Measurements from ENCODE around the gene CLK1. TPM values are rescaled to one million over a fixed set of nuclear protein-coding genes. Genes with fewer than 3 reads are reported as not detected.
A peak's percentile ranks its signal among the peaks of the same experiment; 100 is the strongest.

The CLK1 gene
- total RNA-seq, 1 donor from 2014 or later = 63.0 TPM

GRCh38 chr2:200871151-200871550 lies 6.7 kb upstream of the CLK1 start:
- no peak for DNase-seq (ENCODE audit: low read depth)
- TF ChIP-seq CTCF (IDR thresholded peaks at IDR 0.05; ENCODE audit: insufficient read depth, low read length, poor library complexity, severe bottlenecking) = no peak
- H3K36me3 ChIP-seq (ENCODE audit: control insufficient read depth, insufficient read depth, low read length) = no peaks in the 10 kb centered on the region
- no peaks in the 10 kb centered on the region for H3K27me3 ChIP-seq (ENCODE audit: control insufficient read depth, insufficient read depth, low read length)
- H3K4me3 ChIP-seq (ENCODE audit: low read depth, low read length) = no peak overlapping the region

GRCh38 chr2:200869014-200869413 lies 4.6 kb upstream of the CLK1 start:
- Histone ChIP-seq H3K27me3 (ENCODE audit: control insufficient read depth, insufficient read depth, low read length) (no peaks in the 10 kb centered on the region), H3K4me3 (ENCODE audit: low read depth, low read length) (no peak overlapping the region), H3K36me3 (ENCODE audit: control insufficient read depth, insufficient read depth, low read length) (no peaks in the 10 kb centered on the region)
- no peak for DNase-seq (ENCODE audit: low read depth)
- TF ChIP-seq CTCF (IDR thresholded peaks at IDR 0.05; ENCODE audit: insufficient read depth, low read length, poor library complexity, severe bottlenecking) = no peak

GRCh38 chr2:200863782-200864175 lies 679 bp downstream of the CLK1 start:
- Histone ChIP-seq H3K36me3 (ENCODE audit: control insufficient read depth, insufficient read depth, low read length) (no peaks in the 10 kb centered on the region), H3K4me3 (ENCODE audit: low read depth, low read length) (peak overlapping the region; percentile 99), H3K27me3 (ENCODE audit: control insufficient read depth, insufficient read depth, low read length) (no peaks in the 10 kb centered on the region)
- TF ChIP-seq CTCF (IDR thresholded peaks at IDR 0.05; ENCODE audit: insufficient read depth, low read length, poor library complexity, severe bottlenecking) = no peak
- no peak for DNase-seq (ENCODE audit: low read depth)

- H3K4me3 ChIP-seq (ENCODE audit: low read depth, low read length) = peak overlapping the region; percentile 99
- no peaks in the 10 kb centered on the region for H3K36me3 ChIP-seq (ENCODE audit: control insufficient read depth, insufficient read depth, low read length)
- peak; percentile 39 for DNase-seq (ENCODE audit: low read depth)
- H3K27me3 ChIP-seq (ENCODE audit: control insufficient read depth, insufficient read depth, low read length) = no peaks in the 10 kb centered on the region
- no peak for TF ChIP-seq CTCF (IDR thresholded peaks at IDR 0.05; ENCODE audit: insufficient read depth, low read length, poor library complexity, severe bottlenecking)
Observed at GRCh38 chr2:200862532-200863000, 1.9 kb downstream of the CLK1 start.

GRCh38 chr2:200861617-200862155 lies 2.8 kb downstream of the CLK1 start:
- H3K36me3 ChIP-seq (ENCODE audit: control insufficient read depth, insufficient read depth, low read length) = no peaks in the 10 kb centered on the region
- H3K27me3 ChIP-seq (ENCODE audit: control insufficient read depth, insufficient read depth, low read length) = no peaks in the 10 kb centered on the region
- DNase-seq (ENCODE audit: low read depth) = no peak
- H3K4me3 ChIP-seq (ENCODE audit: low read depth, low read length) = peak overlapping the region; percentile 99
- TF ChIP-seq CTCF (IDR thresholded peaks at IDR 0.05; ENCODE audit: insufficient read depth, low read length, poor library complexity, severe bottlenecking) = no peak

Measured in kidney epithelial cell (primary cell).